GM23338 (cell line): ENCODE results near the gene NGEF. TPM values are rescaled to one million over a fixed set of nuclear protein-coding genes. Genes with fewer than 3 reads are reported as not detected.

Experiments
- ATAC-seq: fragments of 200-7000 bp; cut with Tn5 transposase; 3 replicates; pipeline ENCODE4 v1.9.1; 2020
- DNase-seq: peaks from one replicate; pipeline ENCODE4 v3.0.0-alpha.2; 2015; ENCODE audit warnings: low spot score
- H2AFZ ChIP-seq: fragments of 200-600 bp; sonication (generic); 2 replicates; pipeline ENCODE4 v1.8.0; 2016; ENCODE audit warnings: antibody characterized with exemption, mild to moderate bottlenecking, moderate library complexity
- H3F3A ChIP-seq: fragments of 200-600 bp; sonication (generic); replicated peaks from 2 replicates; pipeline ENCODE4 v1.8.0; 2017; ENCODE audit warnings: antibody characterized with exemption, mixed run types, low read depth
- H3K27ac ChIP-seq: fragments of 200-600 bp; sonication (generic); 2 replicates; pipeline ENCODE4 v1.6.1; 2016; ENCODE audit warnings: low read depth
- H3K27me3 ChIP-seq: fragments of 200-600 bp; sonication (generic); 2 replicates; pipeline ENCODE4 v1.8.0; 2016; ENCODE audit warnings: mild to moderate bottlenecking, mixed run types, moderate library complexity; ENCODE audit not compliant: insufficient read depth
- H3K36me3 ChIP-seq: fragments of 200-600 bp; sonication (generic); 2 replicates; pipeline ENCODE4 v1.8.0; 2016; ENCODE audit warnings: mild to moderate bottlenecking; ENCODE audit not compliant: insufficient read depth
- H3K4me1 ChIP-seq: fragments of 200-600 bp; sonication (generic); 2 replicates; pipeline ENCODE4 v1.8.0; 2016; ENCODE audit warnings: mild to moderate bottlenecking, moderate library complexity; ENCODE audit not compliant: insufficient read depth
- H3K4me2 ChIP-seq: fragments of 200-600 bp; sonication (generic); 2 replicates; pipeline ENCODE4 v1.7.1; 2017; ENCODE audit warnings: mixed run types
- H3K4me3 ChIP-seq: fragments of 200-600 bp; sonication (generic); 2 replicates; pipeline ENCODE4 v1.6.1; 2016; ENCODE audit warnings: mixed run types
- H3K79me2 ChIP-seq: fragments of 200-600 bp; sonication (generic); replicated peaks from 2 replicates; pipeline ENCODE4 v1.8.0; 2017; ENCODE audit warnings: mild to moderate bottlenecking; ENCODE audit not compliant: insufficient read depth
- H3K9me2 ChIP-seq: fragments of 200-600 bp; sonication (generic); 2 replicates; pipeline ENCODE4 v1.8.0; 2017; ENCODE audit not compliant: insufficient read depth
- H4K20me1 ChIP-seq: fragments of 200-600 bp; sonication (generic); replicated peaks from 2 replicates; pipeline ENCODE4 v1.8.0; 2017; ENCODE audit warnings: mild to moderate bottlenecking; ENCODE audit not compliant: insufficient read depth
- H3K27ac Mint-ChIP-seq: 2 replicates; pipeline ENCODE4 v1.8.0; 2020; ENCODE audit warnings: inconsistent platforms, mild to moderate bottlenecking, moderate library complexity, mixed read lengths
- H3K27me3 Mint-ChIP-seq: 3 replicates; pipeline ENCODE4 v1.8.0; 2022; ENCODE audit warnings: low read depth, mild to moderate bottlenecking, moderate library complexity, mixed read lengths, inconsistent platforms; ENCODE audit not compliant: insufficient read depth, poor library complexity
- H3K36me3 Mint-ChIP-seq: 3 replicates; pipeline ENCODE4 v1.8.0; 2021; ENCODE audit warnings: low read depth, mild to moderate bottlenecking, inconsistent platforms, moderate library complexity, mixed read lengths
- H3K4me1 Mint-ChIP-seq: 3 replicates; pipeline ENCODE4 v1.8.0; 2020; ENCODE audit warnings: mild to moderate bottlenecking, inconsistent platforms, mixed read lengths
- H3K4me3 Mint-ChIP-seq: 3 replicates; pipeline ENCODE4 v1.8.0; 2021; ENCODE audit warnings: moderate library complexity, mild to moderate bottlenecking, inconsistent platforms, mixed read lengths
- H3K9me3 Mint-ChIP-seq: 3 replicates; pipeline ENCODE4 v1.8.0; 2020; ENCODE audit warnings: moderate library complexity, mild to moderate bottlenecking, inconsistent platforms, mixed read lengths
- CREB1 ChIP-seq: fragments of 250-450 bp; sonication (Bioruptor Pico); IDR thresholded peaks from 2 replicates; pipeline ENCODE4 v1.5.0; 2020; ENCODE audit warnings: low read depth, mild to moderate bottlenecking, moderate library complexity
- CTCF ChIP-seq, 2 experiments: fragments of 200-600 bp in 1 of 2; sonication (generic) in 1 of 2; conservative IDR thresholded peaks; 2 replicates each; pipeline versions ENCODE4 v1.5.1 to v1.6.1; 2016 to 2017; ENCODE audit warnings: antibody characterized with exemption in 2 of 2, low read depth in 2 of 2, mild to moderate bottlenecking in 2 of 2, moderate library complexity in 1 of 2
- ETS1 ChIP-seq: IDR thresholded peaks from 2 replicates; pipeline ENCODE4 v1.6.1; 2016; ENCODE audit warnings: antibody characterized with exemption
- EZH2 ChIP-seq: fragments of 200-600 bp; sonication (generic); IDR thresholded peaks from one replicate; pipeline ENCODE4 v1.8.0; 2017; ENCODE audit warnings: antibody characterized with exemption, mild to moderate bottlenecking, low read depth; ENCODE audit not compliant: unreplicated experiment
- EZH2phosphoT487 ChIP-seq: fragments of 200-600 bp; sonication (generic); IDR thresholded peaks from one replicate; pipeline ENCODE4 v1.8.1; 2018; ENCODE audit warnings: antibody characterized with exemption; ENCODE audit not compliant: unreplicated experiment
- JUNB ChIP-seq: IDR thresholded peaks from one replicate; pipeline ENCODE4 v1.6.1; 2016; ENCODE audit warnings: antibody characterized with exemption; ENCODE audit not compliant: unreplicated experiment
- NANOG ChIP-seq: IDR thresholded peaks from 2 replicates; pipeline ENCODE4 v1.6.1; 2016; ENCODE audit warnings: antibody characterized with exemption, borderline replicate concordance
- POLR2AphosphoS5 ChIP-seq: IDR thresholded peaks from 2 replicates; pipeline ENCODE4 v1.6.1; 2016; ENCODE audit warnings: antibody characterized with exemption, low read depth
- REST ChIP-seq: IDR thresholded peaks from one replicate; pipeline ENCODE4 v1.6.1; 2018; ENCODE audit warnings: antibody characterized with exemption; ENCODE audit not compliant: unreplicated experiment
- STAT1 ChIP-seq: IDR thresholded peaks from one replicate; pipeline ENCODE4 v1.6.1; 2016; ENCODE audit warnings: antibody characterized with exemption; ENCODE audit not compliant: unreplicated experiment
- ZNF114 ChIP-seq: fragments of 250-450 bp; sonication (Bioruptor Pico); IDR thresholded peaks from 2 replicates; pipeline ENCODE4 v1.5.0; 2020; ENCODE audit warnings: mild to moderate bottlenecking, moderate library complexity
- ZNF331 ChIP-seq: fragments of 250-450 bp; sonication (Bioruptor Pico); IDR thresholded peaks from 2 replicates; pipeline ENCODE4 v1.5.0; 2020; ENCODE audit warnings: low read depth, mild to moderate bottlenecking, moderate library complexity
- ZNF462 ChIP-seq: fragments of 250-450 bp; sonication (Bioruptor Pico); IDR thresholded peaks from 2 replicates; pipeline ENCODE4 v1.5.0; 2020; ENCODE audit warnings: mild to moderate bottlenecking, moderate library complexity
- polyA plus RNA-seq: library from polyadenylated mRNA; unstranded; fragments of >200 nt; fragmentation: Nextera tagmentation; extraction: Ambion mirVana; gene quantifications from 2 replicates; pipeline ENCODE4 v1.2.1, GENCODE V29; 2016
- total RNA-seq: library from RNA; depleted of rRNA; stranded (reverse); fragments of >200 nt; shearing (Covaris generic); gene quantifications from 2 replicates; pipeline ENCODE4 v1.2.3, GENCODE V29; 2014

NGEF gene
- total and polyA plus RNA-seq, 2 experiments from 2014 or later: 1.8 to 5.4 TPM

GRCh38 chr2:232940724-232941123, 72.3 kb downstream of the NGEF start:
- H3K27me3 ChIP-seq: no peaks in the 10 kb centered on the region
- no peaks in the 10 kb centered on the region for H3K9me2 ChIP-seq
- Mint-ChIP-seq H3K4me1 (no peaks in the 10 kb centered on the region), H3K4me3 (no peak overlapping the region), H3K27me3 (peaks cover 3% of the 10 kb centered on the region), H3K27ac (no peak overlapping the region), H3K9me3 (peaks cover 7% of the 10 kb centered on the region; the same call in 1 of the 3 replicates), H3K36me3 (0 out of 3 replicates have a peak, but pooled peaks cover 4% of the 10 kb centered on the region)
- no peak for TF ChIP-seq POLR2AphosphoS5
- no peak for TF ChIP-seq ZNF114 (CRISPR knock-in tag)
- TF ChIP-seq ETS1: no peak
- no peak for TF ChIP-seq NANOG
- TF ChIP-seq EZH2: no peak
- TF ChIP-seq ZNF331 (CRISPR knock-in tag): no peak
- TF ChIP-seq CTCF (conservative IDR thresholded peaks at IDR 0.05; ENCODE audit: low read depth in 2 of 2): no peak
- TF ChIP-seq JUNB: no peak
- no peak for TF ChIP-seq ZNF462
- TF ChIP-seq EZH2phosphoT487: no peak
- TF ChIP-seq STAT1: no peak
- no peak for TF ChIP-seq REST
- no peak for TF ChIP-seq CREB1 (CRISPR knock-in tag)
- no peaks in the 10 kb centered on the region for H3K36me3 ChIP-seq
- no peaks in the 10 kb centered on the region for H3F3A ChIP-seq
- ATAC-seq (no peak), DNase-seq (no peak)
- H3K4me2 ChIP-seq: no peak overlapping the region
- no peaks in the 10 kb centered on the region for H3K79me2 ChIP-seq
- no peak overlapping the region for H3K4me3 ChIP-seq
- no peak overlapping the region for H3K27ac ChIP-seq
- no peaks in the 10 kb centered on the region for H4K20me1 ChIP-seq
- no peaks in the 10 kb centered on the region for H3K4me1 ChIP-seq
- H2AFZ ChIP-seq: no peak overlapping the region
